ENCODE results near the gene PPFIA2.

DNA sequence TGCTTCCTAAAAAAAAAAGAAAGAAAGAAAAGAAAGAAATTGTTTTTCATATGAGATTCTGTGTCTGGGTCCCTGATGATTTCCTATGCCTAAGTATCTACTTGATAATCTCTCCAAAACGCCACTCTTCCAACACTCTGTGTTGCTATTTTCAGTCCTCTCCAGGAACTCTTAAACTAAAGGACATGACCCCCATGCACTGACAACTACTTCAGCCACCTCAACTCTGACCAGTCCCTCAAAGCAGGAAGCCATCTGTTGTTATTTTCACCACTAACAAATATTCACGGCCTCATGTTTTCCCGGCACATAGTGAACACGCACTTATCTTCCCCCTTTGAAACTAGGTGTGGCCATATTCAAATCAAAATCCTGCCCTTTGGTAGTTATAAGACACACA, 259.3 kb downstream of the PPFIA2 start:
- TF ChIP-seq POLR2AphosphoS5 (IDR thresholded peaks at IDR 0.05): no peak
- no peak for TF ChIP-seq POLR2A (IDR thresholded peaks at IDR 0.05; ENCODE audit: low read depth)

Measured in esophagus muscularis mucosa (tissue), 2 donors.